Progenitor cell of endocrine pancreas (in vitro differentiated cells): ENCODE data around the gene EXOC6B. TPM values are rescaled to one million over a fixed set of nuclear protein-coding genes. Genes with fewer than 3 reads are reported as not detected.
A peak's percentile ranks its signal among the peaks of the same experiment; 100 is the strongest.

Source experiments
- DNase-seq: peaks from one replicate; pipeline ENCODE4 v3.0.0; 2021; ENCODE audit warnings: low spot score; ENCODE audit not compliant: unreplicated experiment
- H3K27ac Mint-ChIP-seq: 2 replicates; pipeline ENCODE4 v1.8.0; 2021; ENCODE audit warnings: mild to moderate bottlenecking, moderate library complexity, mixed read lengths
- H3K27me3 Mint-ChIP-seq: 2 replicates; pipeline ENCODE4 v1.8.0; 2021; ENCODE audit warnings: mixed read lengths
- H3K36me3 Mint-ChIP-seq: 2 replicates; pipeline ENCODE4 v1.8.0; 2022; ENCODE audit warnings: mixed read lengths; ENCODE audit not compliant: insufficient read depth
- H3K4me1 Mint-ChIP-seq: 2 replicates; pipeline ENCODE4 v1.8.0; 2021; ENCODE audit warnings: low read depth, mixed read lengths
- H3K4me3 Mint-ChIP-seq: 2 replicates; pipeline ENCODE4 v1.8.0; 2021; ENCODE audit warnings: low read depth, mild to moderate bottlenecking, moderate library complexity, mixed read lengths
- H3K9me3 Mint-ChIP-seq: 2 replicates; pipeline ENCODE4 v1.8.0; 2021; ENCODE audit warnings: low read depth, mixed read lengths
- total RNA-seq: library from RNA; stranded (reverse); gene quantifications from 2 replicates; pipeline ENCODE4 v1.2.1, GENCODE V29; 2021
- TF ChIP-seq, protein P1 (sequence below): fragments of 200-600 bp; sonication (generic); IDR thresholded peaks from one replicate; pipeline ENCODE4 v1.5.0; 2021; ENCODE audit warnings: antibody characterized with exemption, mild to moderate bottlenecking; ENCODE audit not compliant: unreplicated experiment

Gene EXOC6B
- total RNA-seq, 1 donor from 2014 or later, result 71.9 TPM

DNA sequence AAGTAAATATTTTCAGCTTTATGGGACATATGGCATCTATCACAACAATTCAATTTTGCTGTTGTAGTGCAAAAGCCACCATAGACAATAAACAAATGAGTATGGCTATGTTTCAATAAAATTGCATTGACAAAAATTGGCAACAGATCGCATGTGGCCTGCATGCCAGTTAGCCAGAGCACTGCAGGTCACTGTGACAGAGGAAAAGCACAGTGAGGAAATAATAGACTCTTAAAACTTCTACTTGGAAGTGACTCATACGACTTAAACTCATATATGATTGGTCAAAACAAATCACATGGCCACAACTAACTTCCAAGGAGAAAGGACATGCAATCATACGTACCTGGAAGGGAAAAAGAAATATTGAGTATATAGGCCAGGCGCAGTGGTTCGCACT, 44.4 kb downstream of the EXOC6B start:
- Mint-ChIP-seq H3K4me1 (peaks cover 10% of the 10 kb centered on the region), H3K4me3 (no peak overlapping the region), H3K27me3 (no peaks in the 10 kb centered on the region), H3K27ac (no peak overlapping the region), H3K36me3 (peaks cover 23% of the 10 kb centered on the region), H3K9me3 (peaks cover 11% of the 10 kb centered on the region)
- DNase-seq, result no peak
- TF ChIP-seq, protein P1, sequence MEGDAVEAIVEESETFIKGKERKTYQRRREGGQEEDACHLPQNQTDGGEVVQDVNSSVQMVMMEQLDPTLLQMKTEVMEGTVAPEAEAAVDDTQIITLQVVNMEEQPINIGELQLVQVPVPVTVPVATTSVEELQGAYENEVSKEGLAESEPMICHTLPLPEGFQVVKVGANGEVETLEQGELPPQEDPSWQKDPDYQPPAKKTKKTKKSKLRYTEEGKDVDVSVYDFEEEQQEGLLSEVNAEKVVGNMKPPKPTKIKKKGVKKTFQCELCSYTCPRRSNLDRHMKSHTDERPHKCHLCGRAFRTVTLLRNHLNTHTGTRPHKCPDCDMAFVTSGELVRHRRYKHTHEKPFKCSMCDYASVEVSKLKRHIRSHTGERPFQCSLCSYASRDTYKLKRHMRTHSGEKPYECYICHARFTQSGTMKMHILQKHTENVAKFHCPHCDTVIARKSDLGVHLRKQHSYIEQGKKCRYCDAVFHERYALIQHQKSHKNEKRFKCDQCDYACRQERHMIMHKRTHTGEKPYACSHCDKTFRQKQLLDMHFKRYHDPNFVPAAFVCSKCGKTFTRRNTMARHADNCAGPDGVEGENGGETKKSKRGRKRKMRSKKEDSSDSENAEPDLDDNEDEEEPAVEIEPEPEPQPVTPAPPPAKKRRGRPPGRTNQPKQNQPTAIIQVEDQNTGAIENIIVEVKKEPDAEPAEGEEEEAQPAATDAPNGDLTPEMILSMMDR, result no peak

DNA sequence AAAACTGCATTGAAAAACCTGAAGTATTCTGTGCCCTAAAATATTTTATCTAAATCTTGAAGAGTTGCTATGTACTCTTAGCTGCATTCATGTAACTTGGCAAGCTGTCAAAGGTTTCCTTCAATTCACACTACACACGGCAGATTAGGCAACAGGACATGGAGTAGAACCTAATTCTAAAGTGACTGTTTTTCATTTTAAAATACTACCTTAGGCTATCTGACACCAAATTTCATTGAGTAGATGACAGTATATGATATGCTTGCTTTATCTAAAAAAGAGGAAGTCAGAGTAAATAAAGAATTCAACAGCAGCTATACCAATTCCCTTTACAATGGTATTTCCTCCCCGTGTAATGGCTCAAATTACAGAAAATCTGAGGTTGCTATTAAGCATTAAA, 45.4 kb downstream of the EXOC6B start:
- TF ChIP-seq, protein P1, result no peak
- H3K4me1 Mint-ChIP-seq, result peaks cover 13% of the 10 kb centered on the region
- peaks cover 20% of the 10 kb centered on the region for H3K36me3 Mint-ChIP-seq
- H3K4me3 Mint-ChIP-seq, result no peak overlapping the region
- H3K9me3 Mint-ChIP-seq, result peaks cover 11% of the 10 kb centered on the region
- no peak for DNase-seq
- H3K27me3 Mint-ChIP-seq, result no peaks in the 10 kb centered on the region
- H3K27ac Mint-ChIP-seq, result no peak overlapping the region

DNA sequence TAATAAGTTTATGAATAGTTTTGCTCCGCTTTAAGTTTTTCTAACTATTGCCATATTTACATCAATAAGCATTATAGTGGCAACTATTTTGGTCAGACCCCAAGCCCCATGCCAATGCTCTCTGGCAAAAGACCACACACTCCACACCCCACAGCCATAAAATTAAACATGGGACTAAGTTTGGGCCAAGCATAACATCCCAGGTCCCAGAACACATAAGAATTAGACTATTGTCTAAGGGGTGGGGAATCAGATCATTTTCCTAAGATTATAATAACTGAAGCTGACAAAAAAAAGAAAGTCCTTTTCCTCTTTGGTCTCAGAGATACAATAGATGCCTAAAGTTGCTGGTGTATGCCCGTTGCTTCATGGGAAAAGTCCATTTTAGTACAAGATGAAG, 46.3 kb downstream of the EXOC6B start:
- Mint-ChIP-seq H3K27ac (no peak overlapping the region), H3K4me1 (peaks cover 22% of the 10 kb centered on the region), H3K9me3 (peaks cover 8% of the 10 kb centered on the region), H3K27me3 (no peaks in the 10 kb centered on the region), H3K4me3 (no peak overlapping the region), H3K36me3 (peaks cover 18% of the 10 kb centered on the region)
- TF ChIP-seq, protein P1, result no peak
- no peak for DNase-seq

DNA sequence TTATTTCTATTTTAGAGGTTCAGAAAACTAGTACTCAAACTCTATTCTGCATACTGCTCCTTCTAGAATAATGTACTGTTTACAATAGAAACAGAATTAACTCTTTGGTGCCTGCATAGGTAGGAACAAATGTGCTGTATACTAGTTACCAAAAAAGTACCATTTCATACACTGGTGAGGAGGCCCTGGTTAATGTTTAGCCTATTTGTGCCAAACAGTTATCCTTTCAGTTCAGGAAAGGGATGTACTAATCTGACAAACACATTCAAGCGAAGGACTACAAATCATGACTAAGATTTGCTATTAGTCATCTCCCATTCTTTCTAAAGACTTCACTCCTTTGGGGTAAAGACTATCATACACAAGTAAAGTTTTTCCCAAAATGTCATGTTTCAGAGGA, 47.4 kb downstream of the EXOC6B start:
- no peak overlapping the region for H3K27ac Mint-ChIP-seq
- H3K4me3 Mint-ChIP-seq, result no peak overlapping the region
- peaks cover 7% of the 10 kb centered on the region for H3K36me3 Mint-ChIP-seq
- H3K27me3 Mint-ChIP-seq, result no peaks in the 10 kb centered on the region
- no peak for DNase-seq
- TF ChIP-seq, protein P1, result no peak
- peaks cover 22% of the 10 kb centered on the region for H3K4me1 Mint-ChIP-seq
- no peaks in the 10 kb centered on the region for H3K9me3 Mint-ChIP-seq

DNA sequence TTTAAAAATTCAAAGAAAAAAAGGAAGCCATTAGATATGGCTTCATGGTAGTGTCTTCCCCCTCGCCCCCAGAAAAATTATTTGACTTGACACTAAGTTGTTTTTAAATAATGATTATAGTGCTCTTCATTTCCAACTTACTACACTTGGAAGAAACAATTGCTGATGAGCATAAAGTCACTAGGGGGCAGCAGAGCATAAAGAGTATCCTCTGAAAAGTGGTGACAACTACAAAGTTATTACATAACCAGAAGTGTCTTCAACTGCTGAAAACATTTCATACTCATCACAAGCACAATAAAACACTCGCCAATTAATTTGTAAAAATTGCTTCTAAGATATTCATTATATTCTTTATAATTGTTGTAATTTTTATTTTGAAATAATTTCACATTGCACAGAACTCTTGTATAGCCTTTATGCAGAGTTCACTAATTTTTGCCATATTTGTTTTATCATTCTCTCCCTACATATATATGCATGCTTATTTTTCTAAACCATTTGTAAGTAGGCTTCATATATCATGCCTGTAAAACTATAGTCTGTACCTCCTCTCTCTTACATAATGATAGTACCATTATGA, 54.9 kb downstream of the EXOC6B start:
- TF ChIP-seq, protein P1, result peak; percentile 90
- H3K27me3 Mint-ChIP-seq, result no peaks in the 10 kb centered on the region
- H3K27ac Mint-ChIP-seq, result no peak overlapping the region
- H3K9me3 Mint-ChIP-seq, result peaks cover 5% of the 10 kb centered on the region
- H3K4me3 Mint-ChIP-seq, result no peak overlapping the region
- H3K36me3 Mint-ChIP-seq, result peaks cover 11% of the 10 kb centered on the region
- DNase-seq, result peak; percentile 33
- peaks cover 14% of the 10 kb centered on the region for H3K4me1 Mint-ChIP-seq
